Ramos (cell line): ENCODE data around the gene VMAC.

Source experiments
- in situ Hi-C: fragments of 300-500 bp; cut with MboI; formaldehyde crosslinking; loops from one replicate; pipeline ENCODE4 v1.14.3; 2022; ENCODE audit warnings: low sequenced_read_pairs; ENCODE audit not compliant: unreplicated experiment

The VMAC gene

DNA sequence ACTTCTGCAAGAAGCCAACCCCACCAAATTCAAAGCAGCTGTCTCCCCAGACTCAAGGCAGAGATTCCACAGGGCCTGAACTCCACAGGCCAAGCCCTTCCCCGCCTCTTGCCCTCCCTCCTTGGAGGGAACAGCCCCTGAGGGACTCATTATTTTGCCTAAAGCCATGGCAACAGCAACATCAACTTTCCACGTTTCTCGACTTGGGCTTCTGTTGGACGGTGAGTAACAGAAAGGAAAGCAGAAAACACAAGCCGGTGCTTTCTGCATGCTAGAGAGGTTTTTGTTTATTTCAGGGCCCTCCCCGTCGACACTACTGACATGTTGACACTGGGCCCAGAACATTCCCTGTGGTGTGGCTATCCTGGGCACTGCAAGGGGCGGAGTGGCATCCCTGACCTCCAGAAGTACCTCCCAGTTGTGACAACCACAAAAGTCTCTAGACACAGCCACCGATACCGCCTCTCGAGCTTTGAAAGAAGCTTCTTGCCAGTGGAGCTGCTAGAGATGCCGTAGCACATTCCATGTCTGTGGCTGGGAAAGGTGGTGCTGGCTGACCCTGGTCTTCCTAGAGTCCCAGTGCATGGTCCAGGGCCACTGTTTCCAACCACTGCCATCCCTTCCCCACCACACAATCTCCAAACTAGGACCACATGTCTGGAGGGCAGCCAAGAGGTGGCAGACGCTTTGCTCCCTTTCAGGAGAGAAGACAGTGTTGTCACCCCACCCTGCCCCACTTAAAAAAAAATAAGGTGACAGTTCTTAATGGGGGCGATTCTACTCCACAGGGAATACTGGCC is 22.2 kb downstream of the VMAC start:
- in situ Hi-C loops = no loop called here

GRCh38 chr19:5927441-5927821 is 22.8 kb downstream of the VMAC start:
- in situ Hi-C loops = no loop called here

DNA sequence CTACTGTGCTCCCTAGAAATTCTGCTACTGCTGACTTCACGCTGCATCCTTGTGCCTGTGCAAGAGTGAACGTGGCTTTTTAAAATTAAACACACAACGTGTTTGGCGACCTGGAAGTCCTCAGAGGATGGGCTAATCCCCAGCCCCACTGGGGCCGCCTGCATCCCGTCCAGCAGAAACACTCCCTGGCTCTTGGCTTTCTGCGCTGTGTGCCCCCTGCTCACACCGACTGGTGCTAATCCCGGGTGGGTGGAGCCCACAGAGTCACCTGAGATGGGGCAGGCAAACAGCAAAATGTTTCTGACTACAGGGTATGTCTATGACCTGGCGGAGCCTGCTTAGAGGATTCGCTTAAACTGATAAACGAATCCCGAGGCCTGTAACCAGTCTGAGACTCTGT is 24.5 kb downstream of the VMAC start:
- in situ Hi-C loops = no loop called here

- in situ Hi-C loops = no loop called here
Observed at GRCh38 chr19:5929625-5930024, 25.0 kb downstream of the VMAC start.

DNA sequence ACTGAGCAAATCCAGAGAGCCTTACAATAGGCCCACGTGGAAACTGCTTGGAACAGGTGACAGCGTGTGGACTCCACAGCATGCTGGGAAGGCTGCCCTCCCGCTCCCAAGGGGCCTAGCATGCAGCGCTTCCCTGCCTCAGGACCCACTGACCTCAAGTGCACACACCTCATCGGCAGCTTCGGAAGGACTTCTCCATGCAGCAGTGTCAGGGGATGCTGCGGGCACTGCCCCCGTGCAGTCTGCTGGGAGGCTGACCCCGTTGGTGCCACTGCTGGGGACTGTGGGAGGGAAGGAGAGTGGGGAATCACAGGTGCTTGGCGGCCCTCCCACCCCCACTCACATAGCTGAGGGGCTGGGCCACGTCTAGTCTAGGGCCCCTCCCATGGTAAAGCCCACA is 26.6 kb downstream of the VMAC start:
- in situ Hi-C loops = no loop called here

GRCh38 chr19:5932146-5932545 is 27.5 kb downstream of the VMAC start:
- in situ Hi-C loops = no loop called here

DNA sequence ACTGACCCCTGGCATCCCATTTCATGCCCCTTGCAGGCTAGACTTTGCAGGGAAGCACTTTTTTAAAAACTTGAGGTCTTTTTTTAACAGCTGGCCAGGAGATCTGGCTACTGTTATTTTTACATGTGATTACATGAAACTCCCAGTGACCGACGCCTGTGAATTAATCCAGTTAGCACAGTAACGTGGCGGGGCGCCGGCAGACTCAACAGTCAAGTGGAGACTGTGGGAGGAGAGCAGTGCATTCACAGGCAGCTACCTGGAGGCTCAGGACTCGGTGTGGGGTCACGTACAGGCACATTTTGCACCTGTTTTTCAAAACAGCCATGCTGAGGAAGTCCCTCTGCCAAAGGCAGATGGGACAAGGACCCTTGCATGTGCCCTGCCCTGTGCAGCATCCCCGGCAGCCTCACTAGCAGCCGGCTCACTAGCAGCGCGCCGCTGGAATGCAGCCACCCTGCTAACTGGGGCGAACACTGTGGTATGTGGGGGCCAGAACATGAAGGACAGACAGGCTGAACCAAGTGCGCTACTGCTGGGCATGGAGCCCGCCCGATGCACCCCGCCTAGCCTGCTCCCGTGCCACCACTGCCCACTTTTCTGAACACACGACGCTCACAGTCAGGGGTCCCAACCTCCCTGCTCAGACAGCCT is 28.1 kb downstream of the VMAC start:
- in situ Hi-C loops = no loop called here

DNA sequence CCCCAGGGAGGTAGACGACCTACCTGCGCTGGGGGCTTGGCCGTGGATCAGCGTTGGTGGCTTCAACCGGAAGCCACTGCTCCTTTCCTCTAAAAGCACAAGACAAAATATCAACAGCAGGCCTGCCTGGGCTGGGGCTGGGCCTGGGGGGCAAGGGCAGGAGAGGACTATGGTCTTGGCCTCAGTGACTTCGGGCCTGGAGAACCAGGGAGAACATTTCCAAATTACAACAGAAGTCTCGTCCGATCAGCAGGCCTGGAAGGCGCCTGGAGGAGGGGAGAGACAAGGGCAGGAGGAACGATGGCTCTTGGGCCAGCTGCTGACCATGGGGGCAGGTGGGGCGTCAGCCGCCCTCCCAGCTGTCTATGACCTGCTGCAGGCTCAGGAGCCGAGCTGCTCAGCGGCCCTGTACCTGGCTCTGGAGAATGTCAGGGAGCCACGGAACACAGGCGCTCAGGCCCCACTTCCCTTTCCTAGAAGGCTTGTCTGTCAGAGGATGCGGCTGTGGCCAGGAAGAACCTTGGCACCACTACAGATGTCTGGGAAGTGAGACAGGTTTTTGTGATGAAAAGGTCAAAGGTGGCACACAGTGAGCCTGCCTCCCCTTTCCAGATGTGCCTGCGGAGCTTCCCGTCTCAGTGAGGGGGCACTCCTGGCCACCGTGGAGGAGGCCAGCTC is 28.9 kb downstream of the VMAC start:
- in situ Hi-C loops = no loop called here

DNA sequence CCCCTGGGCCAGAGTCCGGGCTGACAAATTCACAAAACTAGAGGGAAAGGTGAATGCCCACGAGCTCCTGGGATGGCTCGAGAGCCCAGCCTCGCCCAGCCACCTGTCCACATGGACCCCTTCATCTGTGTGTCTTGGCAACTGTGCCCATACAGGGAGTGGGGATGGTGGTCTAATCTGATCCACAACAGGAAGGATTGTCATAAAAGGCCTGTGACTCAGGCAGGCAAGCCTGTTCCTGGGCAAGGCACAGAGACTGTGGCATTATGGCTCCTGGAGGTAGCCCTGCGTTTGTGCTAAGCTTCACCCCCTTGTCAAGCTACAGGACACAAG is 29.4 kb downstream of the VMAC start:
- in situ Hi-C loops = no loop called here

DNA sequence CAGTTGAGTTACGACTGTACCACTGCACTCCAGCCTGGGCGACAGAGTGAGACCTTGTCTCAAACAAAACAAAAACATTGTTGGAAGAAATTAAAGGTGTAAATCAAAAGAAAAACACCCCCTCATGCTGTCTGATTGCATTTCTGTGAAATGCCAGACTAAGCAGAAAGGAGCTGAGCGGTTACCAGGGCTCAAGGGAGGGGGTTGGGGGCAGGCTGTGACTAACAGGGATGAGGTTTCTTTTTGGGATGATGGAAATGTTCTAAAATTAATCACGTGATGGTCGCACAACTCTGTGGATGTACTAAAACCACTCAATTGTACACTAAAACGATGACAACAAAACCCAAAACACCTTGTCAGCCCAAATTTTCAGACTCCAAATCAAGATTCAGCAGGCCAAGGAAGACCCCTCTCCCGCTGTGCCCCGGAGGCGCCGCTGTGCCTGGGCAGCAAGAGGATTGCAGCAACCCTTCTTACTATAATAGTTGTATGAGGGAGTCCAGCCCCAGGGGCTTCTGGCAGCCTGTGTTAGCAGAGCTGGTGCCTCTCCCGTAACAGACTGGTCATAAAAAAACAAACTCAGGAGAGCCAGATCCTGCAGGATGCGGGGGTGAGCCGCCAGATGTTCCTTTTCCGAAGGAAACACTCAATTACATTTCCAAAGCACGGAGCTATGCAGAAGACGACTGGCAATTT is 30.3 kb downstream of the VMAC start:
- in situ Hi-C loops = no loop called here

DNA sequence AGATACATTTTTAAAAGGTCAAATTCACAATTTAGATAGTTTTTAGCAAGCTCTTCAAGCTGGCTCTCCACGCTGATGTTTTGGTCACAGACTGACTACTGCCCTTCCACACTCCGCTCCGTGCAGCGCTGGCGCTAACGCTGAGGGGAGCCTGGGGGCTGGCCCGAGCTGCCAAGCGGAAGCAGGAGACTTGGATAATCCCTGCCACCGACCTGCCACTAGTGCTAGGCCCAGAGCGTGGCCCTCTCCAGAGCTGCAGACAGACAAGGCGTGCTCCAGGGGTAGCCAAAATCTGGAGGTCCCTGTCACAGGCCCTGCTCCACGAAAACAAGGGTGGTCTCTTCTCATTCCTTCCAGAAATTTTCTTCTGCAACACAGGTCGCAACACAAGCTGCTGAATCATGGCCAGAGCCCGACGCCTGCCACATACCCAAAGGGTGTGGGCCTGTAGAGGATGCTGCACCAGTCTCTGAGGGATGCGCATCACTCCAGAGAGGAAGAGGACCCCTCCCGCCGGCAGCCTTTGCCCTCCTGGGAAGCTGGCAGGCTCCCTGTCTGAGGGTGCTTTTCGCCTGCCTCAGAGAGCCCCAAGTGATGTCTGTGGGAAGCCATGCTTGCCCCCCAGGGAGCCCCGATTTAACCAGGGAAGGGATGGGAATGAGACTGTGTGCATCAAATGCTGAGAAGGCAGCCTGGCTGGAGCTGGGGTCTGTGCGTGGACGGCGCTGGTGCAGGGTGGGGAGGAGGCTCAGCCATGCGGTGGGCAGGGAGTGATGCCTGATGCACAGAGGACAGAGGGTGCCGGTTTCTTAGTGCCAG is 31.0 kb downstream of the VMAC start:
- in situ Hi-C loops = no loop called here

DNA sequence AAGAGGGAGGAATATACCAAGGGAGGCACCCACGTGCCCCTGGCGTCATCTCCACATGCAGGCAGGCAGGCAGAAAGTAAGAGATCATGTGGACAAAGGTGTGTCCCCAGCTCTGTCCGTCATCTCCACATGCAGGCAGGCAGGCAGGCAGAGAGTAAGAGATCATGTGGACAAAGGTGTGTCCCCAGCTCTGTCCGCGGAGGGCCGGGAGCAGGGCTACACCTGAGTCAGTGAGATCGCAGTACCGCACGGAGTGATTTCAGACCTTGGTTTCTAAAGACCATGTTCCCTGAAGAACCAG is 31.6 kb downstream of the VMAC start:
- in situ Hi-C loops = no loop called here

- in situ Hi-C loops = no loop called here
Observed at GRCh38 chr19:5937550-5937949, 32.9 kb downstream of the VMAC start.

GRCh38 chr19:5940260-5941208 is 35.9 kb downstream of the VMAC start:
- in situ Hi-C loops = no loop called here

- in situ Hi-C loops = no loop called here
Observed at GRCh38 chr19:5941673-5942072, 37.0 kb downstream of the VMAC start.

GRCh38 chr19:5943045-5943444 is 38.4 kb downstream of the VMAC start:
- in situ Hi-C loops = no loop called here

DNA sequence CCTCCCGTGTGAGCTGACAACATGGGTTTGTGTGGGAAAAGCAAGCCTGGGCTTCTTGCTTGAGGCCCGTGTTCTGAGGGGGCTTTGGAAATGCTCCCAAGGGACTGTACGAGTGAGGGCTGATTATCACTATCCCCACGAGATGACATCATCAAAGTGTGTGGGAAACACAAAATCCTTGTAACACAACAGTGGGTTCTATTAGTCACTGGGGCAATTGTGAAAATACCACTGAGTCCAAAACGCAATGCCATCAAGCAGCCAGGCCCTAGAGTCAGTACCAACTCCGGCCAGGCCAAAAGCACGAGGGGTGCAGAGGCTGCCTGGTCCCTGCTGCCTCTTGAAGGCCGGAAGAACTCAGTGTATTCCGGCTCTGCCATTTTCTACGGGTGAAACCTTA is 39.0 kb downstream of the VMAC start:
- in situ Hi-C loops = no loop called here

DNA sequence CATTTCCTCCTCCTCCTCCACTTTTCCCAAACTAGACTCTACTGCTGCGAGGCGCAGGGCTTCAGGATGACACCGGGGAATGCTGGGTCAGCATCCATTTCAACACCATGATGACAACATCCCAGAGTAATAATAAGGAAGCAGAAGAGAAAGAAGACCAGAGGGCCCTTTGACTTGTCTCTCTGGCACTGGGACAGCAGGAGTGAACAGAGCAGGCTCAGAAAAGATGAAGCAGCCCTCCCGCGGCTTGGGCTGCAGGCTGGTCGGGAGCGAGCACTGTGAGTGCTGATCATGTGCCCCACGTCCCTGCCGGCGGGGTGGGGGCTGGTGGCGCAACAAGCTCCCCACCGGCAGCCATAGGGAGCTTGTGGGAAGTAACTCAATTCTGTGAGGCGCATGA is 42.8 kb downstream of the VMAC start:
- in situ Hi-C loops = no loop called here
